ENCODE measurements around the gene SKOR2.

Gene SKOR2

DNA sequence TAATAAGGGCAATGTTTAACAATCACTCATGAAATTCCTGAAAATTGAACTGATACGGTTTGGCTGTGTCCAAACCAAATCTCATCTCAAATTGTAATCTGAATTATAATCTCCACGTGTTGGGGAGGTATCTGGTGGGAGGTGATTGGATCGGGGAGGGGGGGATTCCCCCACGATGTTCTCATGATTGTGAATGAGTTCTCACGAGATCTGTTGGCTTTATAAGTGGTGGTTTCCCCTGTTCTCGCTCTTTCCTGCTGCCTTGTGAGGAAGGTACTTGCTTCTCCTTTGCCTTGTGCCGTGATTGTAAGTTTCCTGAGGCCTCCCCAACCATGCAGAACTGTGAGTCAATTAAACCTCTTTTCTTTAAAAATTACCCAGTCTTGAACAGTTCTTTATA is 34.0 kb upstream of the SKOR2 start:
- no peak for DNase-seq (ENCODE audit: low read depth)
- no peak overlapping the region for H3K4me3 ChIP-seq (replicated peaks; ENCODE audit: low read depth, low read length)
- TF ChIP-seq, protein P1, sequence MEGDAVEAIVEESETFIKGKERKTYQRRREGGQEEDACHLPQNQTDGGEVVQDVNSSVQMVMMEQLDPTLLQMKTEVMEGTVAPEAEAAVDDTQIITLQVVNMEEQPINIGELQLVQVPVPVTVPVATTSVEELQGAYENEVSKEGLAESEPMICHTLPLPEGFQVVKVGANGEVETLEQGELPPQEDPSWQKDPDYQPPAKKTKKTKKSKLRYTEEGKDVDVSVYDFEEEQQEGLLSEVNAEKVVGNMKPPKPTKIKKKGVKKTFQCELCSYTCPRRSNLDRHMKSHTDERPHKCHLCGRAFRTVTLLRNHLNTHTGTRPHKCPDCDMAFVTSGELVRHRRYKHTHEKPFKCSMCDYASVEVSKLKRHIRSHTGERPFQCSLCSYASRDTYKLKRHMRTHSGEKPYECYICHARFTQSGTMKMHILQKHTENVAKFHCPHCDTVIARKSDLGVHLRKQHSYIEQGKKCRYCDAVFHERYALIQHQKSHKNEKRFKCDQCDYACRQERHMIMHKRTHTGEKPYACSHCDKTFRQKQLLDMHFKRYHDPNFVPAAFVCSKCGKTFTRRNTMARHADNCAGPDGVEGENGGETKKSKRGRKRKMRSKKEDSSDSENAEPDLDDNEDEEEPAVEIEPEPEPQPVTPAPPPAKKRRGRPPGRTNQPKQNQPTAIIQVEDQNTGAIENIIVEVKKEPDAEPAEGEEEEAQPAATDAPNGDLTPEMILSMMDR (IDR thresholded peaks at IDR 0.05; ENCODE audit: low read length, missing control alignments): no peak

GRCh38 chr18:47284721-47285395 is 33.4 kb upstream of the SKOR2 start:
- TF ChIP-seq, protein P1 (IDR thresholded peaks at IDR 0.05; ENCODE audit: low read length, missing control alignments): no peak
- H3K4me3 ChIP-seq (replicated peaks; ENCODE audit: low read depth, low read length): no peak overlapping the region

GRCh38 chr18:47283476-47283875 is 32.0 kb upstream of the SKOR2 start:
- no peak overlapping the region for H3K4me3 ChIP-seq (replicated peaks; ENCODE audit: low read depth, low read length)
- TF ChIP-seq, protein P1 (IDR thresholded peaks at IDR 0.05; ENCODE audit: low read length, missing control alignments): peak; percentile 45
- peak; percentile 24 for DNase-seq (ENCODE audit: low read depth)

More at GRCh38 chr18:47284721-47285395, 33.4 kb upstream of the SKOR2 start:
- DNase-seq (ENCODE audit: low read depth): no peak

GRCh38 chr18:47280121-47280520 is 28.7 kb upstream of the SKOR2 start:
- DNase-seq (ENCODE audit: low read depth): no peak
- no peak overlapping the region for H3K4me3 ChIP-seq (replicated peaks; ENCODE audit: low read depth, low read length)
- TF ChIP-seq, protein P1 (IDR thresholded peaks at IDR 0.05; ENCODE audit: low read length, missing control alignments): no peak

DNA sequence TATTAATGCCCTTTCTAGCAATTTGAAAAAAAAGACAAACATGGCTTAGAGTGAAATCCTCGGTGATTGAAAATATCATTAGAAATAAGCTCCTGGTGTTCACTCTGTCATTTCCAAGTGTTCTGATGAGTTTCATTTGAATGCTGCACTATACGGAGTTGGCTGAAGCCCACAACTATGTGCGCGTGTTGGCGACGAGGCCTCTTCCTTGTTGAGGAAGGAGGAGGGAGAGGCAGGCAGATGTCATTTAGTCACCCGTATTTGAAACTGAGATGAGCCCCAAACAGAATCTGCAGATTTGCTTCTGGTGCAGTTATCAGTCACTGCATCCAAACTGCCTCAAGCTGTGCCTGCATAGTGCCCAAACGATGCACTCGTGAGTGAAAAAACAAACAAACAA is 23.5 kb upstream of the SKOR2 start:
- no peak for DNase-seq (ENCODE audit: low read depth)
- no peak overlapping the region for H3K4me3 ChIP-seq (replicated peaks; ENCODE audit: low read depth, low read length)
- TF ChIP-seq, protein P1 (IDR thresholded peaks at IDR 0.05; ENCODE audit: low read length, missing control alignments): no peak

- no peak overlapping the region for H3K4me3 ChIP-seq (replicated peaks; ENCODE audit: low read depth, low read length)
- TF ChIP-seq, protein P1 (IDR thresholded peaks at IDR 0.05; ENCODE audit: low read length, missing control alignments): no peak
- DNase-seq (ENCODE audit: low read depth): peak; percentile 20
These were observed 13.7 kb upstream of the SKOR2 start for GRCh38 chr18:47265197-47265596.

DNA sequence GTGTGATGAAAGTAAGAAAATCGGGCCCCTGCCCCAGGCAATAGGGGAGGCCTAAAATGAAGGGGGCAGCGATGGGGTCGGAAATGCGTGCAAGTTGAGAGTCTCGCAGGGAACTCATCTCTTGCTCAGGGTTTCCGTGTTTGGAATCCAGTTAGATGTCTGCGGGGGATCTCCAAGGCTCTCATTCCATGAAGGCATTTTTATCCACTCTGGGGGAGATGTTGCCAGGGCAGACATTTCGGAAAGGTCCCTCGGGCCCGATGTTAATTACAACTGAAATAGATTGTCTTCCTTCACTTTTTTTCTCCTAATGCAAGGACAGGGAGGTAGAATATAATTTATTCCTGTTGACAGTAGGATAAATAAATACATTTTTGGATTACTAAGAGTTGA is 12.8 kb upstream of the SKOR2 start:
- no peak overlapping the region for H3K4me3 ChIP-seq (replicated peaks; ENCODE audit: low read depth, low read length)
- TF ChIP-seq, protein P1 (IDR thresholded peaks at IDR 0.05; ENCODE audit: low read length, missing control alignments): no peak
- no peak for DNase-seq (ENCODE audit: low read depth)

Data from fibroblast of pulmonary artery (primary cell).